NCI-H748 (cell line): Measurements from ENCODE around the gene RABL2A.
"Not testable (repeated sequence)": the region's sequence is repeated elsewhere in the genome, so short reads cannot be mapped to it uniquely, and the experiment has no call there.

Experiments used
- DNase-seq: peaks from one replicate; lab custom pipeline; 2025; ENCODE audit not compliant: unreplicated experiment; lab: John Stamatoyannopoulos, UW

RABL2A gene

DNA sequence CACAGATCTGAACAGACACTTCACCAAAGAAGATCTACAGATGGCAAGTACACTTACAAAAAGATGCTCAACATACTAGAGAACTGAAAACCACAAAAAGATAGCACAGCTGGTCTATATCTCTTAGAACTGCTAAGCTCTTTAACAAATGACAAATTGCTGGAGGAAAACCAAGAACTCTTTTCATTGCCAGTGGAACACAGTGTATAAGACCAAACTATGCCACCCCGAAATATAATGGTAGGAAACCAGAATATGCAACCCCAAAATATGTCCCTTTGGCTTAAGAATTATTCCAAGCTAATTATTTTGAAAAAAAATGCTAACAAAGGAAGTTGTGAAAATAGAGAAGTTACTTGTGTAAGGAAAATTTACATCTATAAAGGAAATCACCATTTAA lies 21.0 kb upstream of the RABL2A start:
- not testable (repeated sequence) for DNase-seq

DNA sequence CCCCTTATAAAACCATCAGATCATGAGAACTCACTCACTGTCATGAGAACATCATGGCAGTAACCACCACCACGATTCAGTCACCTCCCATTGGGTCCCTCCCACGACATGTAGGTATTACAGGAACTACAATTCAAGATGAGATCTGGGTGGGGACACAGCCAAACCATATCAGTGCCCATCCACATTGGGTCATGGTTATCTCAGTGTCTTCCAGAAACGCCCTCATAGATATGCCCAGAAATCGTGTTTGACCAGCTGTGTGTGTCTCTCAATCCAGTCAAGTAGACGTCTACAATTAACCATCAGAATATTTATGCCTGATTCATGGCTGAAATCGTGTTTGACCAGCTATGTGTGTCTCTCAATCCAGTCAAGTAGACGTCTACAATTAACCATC lies 17.2 kb upstream of the RABL2A start:
- not testable (repeated sequence) for DNase-seq

DNA sequence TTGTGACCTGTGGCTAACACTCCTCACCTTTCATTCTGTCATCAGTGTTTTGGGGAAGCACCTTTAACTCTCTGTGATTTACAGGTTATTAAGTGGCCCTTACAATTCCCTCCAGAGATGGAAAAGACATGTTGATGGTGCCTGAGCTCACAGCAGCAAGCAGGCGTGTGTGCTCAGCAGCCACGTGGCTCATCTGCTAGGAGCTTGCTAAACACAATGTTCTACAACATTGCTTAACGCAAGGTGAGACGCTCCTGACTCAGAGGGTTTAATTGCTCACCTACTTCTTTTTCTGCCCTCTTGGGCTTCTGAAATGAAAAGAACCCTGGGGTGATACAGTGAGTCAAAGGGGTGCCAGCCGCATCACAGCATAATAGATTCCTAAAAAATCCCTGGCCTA lies 6.1 kb upstream of the RABL2A start:
- not testable (repeated sequence) for DNase-seq

DNA sequence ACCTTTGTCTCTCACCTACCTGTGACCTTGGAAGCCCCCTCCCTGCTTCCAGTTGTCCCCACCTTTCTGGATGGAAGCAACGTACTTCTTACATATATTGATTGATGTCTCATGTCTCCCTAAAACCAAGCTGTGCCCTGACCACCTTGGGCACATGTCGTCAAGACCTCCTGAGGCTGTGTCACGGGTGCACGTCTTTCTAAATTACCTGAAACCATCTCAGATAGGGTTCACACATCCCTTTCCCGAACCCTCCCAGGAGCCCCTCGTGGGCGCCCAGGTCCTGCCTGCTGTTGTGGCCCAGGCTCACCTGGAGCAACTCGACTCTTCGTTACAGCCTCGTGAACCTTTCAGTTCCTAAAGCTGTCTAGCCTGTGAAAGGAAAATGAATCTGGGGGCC lies 1.2 kb upstream of the RABL2A start:
- DNase-seq, result not testable (repeated sequence)

DNA sequence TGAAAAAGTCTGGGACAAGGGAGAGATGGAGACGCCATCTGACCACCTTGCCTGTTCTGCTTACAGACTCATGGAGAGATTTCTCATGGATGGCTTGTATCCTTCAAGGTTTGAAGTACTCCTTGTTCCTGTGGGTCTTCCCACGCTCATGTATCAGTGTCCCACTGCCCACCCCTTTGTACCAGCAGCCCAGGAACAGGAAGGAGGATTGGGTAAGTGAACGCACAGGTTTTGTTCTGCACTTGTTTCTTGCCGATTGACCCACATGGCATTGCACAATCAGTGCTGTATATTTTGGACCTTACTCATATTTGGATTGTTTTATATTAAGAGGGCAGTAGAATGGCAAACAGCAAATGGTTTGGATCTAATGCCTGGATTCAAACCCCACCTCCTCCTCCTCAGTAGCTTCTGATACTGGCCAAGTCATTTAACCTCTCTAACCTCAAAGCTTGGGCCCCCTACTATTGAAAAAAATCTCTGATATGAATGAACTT lies 5.8 kb downstream of the RABL2A start:
- not testable (repeated sequence) for DNase-seq

DNA sequence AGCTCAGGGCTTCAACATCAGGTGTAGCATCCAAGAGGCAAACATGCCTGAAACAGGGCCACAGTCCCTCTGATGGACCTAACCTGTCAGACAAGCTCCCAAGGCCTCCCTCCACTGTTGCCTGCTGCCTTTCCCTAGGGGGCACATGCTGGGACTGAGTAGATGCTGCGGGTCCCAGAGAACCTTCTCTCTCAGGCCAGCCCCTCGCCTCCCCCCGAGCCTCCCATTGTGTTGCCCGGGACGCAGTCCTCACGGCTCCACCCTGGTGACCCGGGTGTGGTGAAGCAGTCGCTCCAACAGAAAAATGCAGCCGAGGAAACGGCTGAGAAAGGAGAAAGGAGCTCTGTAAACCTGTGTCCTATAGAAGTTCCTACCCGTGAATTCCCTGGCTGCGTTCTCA lies 8.3 kb downstream of the RABL2A start:
- not testable (repeated sequence) for DNase-seq

DNA sequence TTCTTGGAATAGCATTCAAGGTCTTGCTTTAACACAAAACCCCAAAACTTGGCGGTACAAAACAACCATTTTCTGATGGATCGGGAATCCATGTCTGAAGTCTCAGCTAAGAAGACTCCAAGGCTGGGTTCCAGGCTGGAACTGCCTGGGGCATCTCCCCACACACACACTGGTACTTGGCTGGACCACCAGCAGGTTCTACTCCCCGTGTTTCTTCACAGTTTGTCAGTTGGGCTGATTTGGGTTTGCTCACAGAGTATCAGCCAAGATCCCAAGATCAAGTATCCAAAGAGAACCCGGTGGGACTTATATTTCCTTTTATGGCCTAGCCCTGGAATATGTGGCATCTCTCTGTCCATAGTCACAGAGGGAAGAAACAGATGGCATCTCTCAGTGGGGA lies 9.2 kb downstream of the RABL2A start:
- not testable (repeated sequence) for DNase-seq

DNA sequence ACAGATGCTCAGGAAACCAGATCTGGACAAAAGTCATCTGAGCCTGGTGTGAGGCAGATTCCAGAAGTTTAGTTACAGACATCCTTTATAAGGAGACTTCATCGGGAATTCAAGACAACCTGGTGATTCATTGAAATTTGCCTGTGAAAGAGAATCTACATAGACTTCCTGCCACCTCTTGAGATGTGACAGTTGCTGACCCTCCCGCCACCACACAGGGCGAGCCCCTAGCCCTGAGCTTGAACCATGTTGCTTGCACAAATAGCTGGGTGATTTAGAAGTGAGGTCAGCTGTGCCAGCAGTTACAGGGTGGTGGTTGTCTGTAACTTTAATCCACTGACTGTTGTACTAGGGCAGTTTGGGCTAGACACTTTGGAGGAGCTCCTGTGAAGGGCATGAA lies 11.0 kb downstream of the RABL2A start:
- DNase-seq, result not testable (repeated sequence)

DNA sequence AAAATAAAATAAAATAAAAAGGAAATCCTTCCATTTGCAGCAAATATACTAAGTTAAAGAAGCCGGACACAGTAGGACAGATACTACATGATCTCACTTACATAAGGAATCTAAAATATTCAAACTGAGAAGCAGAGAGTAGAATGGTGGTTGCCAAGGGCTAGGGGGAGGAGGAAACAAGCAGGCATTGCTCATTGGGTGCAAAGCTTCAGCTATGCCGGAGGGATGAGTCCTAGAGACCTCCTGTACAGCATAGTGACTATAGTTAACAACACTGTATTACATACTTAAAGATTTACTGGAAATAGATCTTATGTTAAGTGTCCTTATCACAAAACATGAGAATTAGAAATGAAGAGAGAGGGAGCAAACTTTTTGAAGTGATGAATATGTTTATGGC lies 19.2 kb downstream of the RABL2A start:
- DNase-seq, result not testable (repeated sequence)

DNA sequence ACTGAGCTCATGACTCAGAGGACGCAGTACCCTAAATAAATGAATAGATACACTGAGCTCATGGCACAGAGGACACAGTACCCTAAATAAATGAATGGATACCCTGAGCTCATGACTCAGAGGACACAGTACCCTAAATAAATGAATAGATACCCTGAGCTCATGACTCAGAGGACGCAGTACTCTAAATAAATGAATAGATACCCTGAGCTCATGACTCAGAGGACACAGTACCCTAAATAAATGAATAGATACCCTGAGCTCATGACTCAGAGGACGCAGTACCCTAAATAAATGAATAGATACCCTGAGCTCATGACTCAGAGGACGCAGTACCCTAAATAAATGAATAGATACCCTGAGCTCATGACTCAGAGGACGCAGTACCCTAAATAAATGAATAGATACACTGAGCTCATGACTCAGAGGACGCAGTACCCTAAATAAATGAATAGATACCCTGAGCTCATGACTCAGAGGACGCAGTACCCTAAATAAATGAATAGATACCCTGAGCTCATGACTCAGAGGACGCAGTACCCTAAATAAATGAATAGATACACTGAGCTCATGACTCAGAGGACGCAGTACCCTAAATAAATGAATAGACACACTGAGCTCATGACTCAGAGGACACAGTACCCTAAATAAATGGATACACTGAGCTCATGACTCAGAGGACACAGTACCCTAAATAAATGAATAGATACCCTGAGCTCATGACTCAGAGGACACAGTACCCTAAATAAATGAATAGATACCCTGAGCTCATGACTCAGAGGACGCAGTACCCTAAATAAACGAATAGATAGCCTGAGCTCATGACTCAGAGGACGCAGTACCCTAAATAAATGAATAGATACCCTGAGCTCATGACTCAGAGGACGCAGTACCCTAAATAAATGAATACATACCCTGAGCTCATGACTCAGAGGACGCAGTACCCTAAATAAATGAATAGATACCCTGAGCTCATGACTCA lies 24.1 kb downstream of the RABL2A start:
- DNase-seq, result not testable (repeated sequence)

DNA sequence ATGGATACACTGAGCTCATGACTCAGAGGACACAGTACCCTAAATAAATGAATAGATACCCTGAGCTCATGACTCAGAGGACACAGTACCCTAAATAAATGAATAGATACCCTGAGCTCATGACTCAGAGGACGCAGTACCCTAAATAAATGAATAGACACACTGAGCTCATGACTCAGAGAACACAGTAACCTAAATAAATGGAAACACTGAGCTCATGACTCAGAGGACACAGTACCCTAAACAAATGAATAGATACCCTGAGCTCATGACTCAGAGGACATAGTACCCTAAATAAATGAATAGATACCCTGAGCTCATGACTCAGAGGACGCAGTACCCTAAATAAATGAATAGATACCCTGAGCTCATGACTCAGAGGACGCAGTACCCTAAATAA lies 25.5 kb downstream of the RABL2A start:
- not testable (repeated sequence) for DNase-seq

DNA sequence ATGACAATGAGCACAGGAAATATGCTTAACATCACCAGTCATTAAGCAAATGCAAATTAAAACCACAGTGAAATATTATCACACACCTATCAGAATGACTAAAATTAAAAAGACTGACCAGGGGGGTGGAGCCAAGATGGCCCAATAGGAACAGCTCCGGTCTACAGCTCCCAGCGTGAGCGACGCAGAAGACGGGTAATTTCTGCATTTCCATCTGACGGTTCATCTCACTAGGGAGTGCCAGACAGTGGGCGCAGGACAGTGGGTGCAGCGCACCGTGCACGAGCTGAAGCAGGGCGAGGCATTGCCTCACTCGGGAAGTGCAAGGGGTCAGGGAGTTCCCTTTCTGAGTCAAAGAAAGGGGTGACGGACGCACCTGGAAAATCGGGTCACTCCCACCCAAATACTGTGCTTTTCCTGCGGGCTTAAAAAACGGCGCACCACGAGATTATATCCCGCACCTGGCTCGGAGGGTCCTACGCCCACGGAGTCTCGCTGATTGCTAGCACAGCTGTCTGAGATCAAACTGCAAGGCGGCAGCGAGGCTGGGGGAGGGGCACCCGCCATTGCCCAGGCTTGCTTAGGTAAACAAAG lies 29.1 kb downstream of the RABL2A start:
- not testable (repeated sequence) for DNase-seq

DNA sequence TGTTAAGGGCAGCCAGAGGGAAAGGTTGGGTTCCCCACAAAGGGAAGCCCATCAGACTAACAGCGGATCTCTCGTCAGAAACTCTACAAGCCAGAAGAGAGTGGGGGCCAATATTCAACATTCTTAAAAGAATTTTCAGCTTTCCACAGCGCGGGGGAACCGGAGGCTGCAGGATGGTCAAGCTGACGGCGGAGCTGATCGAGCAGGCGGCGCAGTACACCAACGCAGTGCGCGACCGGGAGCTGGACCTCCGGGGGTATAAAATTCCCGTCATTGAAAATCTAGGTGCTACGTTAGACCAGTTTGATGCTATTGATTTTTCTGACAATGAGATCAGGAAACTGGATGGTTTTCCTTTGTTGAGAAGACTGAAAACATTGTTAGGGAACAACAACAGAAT lies 30.7 kb downstream of the RABL2A start:
- not testable (repeated sequence) for DNase-seq

DNA sequence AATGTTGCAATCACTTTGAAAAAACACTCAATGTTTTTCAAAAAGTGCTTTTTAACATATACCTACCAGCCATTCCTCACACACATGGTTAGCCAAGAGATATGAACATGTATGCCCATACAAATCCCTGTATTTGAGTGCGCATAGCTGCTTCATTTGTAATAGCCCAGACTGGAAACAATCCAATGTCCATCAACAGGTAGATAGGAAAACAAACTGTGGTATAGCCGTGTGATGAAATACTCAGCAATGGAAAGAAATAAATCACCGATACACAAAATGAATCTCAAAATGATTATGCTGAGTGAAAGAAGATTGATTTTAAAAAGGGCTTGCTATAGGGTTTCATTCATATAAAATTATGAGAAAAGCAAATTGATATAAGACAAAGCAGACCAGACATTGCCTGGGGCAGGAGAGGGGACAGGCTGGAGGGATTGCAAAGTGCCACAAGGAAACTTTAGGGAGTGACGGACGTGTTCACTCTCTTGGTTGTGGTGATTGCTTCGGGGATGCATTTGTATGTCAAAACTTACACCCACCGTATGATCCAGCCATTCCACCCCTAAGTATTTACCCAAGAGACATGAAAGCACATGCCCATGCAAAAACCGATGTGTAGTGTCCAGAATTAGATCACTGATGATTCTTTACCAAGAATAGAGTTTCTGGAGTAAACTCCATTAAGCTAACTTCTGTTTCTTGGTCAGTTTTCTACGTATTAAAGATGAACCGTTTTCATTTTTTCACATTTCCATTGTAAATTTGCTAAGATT lies 36.4 kb downstream of the RABL2A start:
- DNase-seq, result not testable (repeated sequence)

DNA sequence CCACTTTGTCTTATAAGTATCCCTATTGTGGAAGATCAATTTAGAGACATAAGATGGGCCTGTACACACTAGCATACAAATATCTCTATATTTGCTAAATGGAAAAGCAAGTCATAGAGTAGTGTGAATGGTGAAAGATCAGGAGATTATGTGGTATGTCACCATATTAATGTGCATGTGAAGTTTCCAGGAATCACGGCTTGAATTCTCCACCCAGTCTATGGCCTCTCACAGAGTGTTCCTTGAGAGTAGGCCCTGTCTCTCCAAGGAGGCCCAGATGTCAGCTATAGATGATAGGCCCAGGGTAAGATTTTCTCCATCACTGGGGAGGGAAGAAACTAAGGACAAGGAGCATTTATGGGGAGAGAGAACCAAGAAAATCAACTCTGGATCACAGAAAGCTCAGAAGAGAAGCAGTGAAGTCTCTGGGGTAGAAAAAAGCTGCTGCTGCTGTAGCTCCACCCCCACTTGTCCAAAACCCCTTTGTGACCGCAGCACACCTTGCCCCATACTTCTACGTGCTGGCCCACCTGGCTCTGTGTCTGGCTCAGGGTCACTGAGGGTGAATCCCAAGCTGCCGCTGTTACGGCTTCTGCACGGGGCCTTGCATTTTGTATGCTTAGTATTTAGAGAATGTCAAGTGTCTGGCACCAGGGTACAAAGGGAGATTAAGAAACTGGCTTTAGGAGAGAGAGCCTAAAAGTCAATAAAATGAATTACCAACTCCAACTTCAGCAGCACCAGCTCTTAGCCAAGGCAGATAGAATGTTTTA lies 37.9 kb downstream of the RABL2A start:
- not testable (repeated sequence) for DNase-seq

DNA sequence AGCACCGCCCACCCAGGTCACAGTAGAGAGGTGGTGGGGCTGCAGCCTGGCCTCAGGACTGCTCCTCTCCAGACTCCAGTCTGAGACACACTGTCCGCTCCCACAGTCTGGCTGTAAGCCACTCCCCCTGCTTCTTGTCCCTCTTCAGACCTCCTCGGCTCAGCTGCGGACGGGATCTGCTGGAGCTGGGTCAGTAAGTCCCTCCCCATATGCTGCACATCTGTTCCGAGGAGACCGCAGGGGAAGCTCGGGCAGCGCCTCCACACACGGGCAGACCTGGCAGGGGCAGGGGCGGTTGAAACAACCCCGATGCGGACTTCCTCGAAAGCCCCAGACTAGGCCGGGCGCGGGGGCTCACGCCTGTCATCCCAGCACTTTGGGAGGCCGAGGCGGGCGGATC lies 41.9 kb downstream of the RABL2A start:
- DNase-seq, result not testable (repeated sequence)

DNA sequence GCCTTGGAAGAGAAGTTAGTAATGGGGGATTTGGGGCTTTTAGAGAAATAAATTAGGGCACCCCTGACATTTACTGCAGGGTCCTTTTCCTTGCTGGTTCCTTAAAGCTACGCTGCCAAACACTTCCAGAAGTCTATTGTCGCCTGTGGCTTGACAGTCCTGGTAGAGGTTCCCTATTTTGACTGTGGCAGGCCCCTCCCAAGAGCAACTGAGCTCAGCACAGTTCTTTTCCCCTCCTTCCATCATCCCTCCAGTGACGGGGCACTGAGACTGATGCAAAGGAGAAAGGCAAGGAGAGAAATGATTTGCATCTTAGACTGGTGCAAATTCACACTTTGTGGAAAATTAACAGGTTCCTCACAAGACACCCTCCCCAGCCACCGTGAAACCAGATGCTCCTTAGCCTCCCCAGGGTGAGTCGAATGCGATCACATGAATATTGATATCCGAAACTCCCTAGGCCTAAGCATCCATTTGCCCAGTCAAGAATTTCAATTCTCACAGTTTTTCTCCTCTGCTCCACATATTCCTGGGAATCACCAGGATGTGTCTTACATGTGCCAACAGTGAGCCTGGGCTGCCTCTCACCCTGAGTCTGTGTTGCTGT lies 45.4 kb downstream of the RABL2A start:
- no peak for DNase-seq

DNA sequence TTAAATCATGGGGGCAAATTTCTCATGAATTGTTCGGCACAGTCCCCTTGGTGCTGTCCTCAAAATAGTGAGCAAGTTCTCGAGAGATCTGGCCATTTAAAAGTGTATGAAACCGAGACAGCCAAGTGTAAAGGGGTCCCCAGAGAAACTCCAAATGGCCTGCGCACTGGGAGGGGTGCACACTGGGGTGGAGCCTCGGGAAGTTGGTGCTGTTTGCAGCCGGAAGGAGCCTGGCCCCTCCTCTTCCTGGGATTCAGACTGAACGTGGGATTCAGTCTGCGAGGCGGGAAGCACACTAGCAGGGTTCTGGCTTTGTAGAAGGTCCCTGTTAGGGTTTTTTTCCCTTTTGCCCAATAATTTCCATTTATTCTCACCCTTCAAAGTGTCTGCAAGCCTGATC lies 48.8 kb downstream of the RABL2A start:
- no peak for DNase-seq

DNA sequence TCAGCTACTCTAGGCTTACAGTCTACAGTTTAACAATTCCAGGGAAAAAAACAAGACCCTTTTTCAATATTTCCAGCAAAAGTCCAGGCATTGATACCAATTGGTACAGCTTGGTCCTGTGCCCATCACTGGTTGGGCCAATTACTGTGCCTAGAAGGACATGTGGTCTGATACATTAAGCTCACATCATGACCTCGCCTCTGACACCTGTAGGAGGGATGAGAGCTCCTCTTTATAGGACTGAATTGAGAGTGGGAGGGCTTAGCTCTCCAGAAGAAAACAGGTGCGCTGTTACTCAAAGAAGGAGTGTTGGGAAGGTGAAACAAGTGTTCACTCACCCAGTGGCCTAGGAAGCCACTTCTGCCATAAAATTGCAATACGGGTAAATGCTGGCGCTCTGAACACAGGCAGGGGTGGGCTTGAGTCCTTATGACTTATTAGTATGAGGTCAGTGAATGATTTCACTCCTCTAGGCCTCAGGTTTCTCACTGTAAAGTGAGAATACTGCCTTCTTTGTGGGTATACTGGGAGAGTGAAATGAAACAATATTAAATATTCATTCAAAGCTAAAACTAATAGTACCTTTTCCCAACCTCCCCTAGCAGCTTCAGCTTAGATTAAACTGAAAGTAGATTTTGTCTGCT lies 49.7 kb downstream of the RABL2A start:
- no peak for DNase-seq

DNA sequence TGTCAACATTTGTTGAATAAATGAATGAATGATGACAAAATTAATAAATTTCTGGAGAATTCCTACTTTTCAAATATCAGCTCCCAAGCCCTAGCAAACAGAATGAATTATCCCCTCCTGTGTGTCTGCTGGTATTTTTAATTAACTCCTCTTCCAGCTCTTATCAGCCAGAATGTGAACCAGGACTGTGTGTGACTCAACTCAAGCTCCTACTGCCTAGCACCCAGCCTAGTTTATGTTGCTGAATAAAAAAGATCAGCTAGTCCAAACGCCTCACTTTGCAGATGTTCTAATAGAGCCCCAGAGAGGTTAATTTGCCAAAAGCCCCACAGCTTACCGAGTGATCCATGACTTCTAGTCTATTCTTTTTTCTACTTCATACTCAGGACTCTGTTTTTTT lies 50.3 kb downstream of the RABL2A start:
- no peak for DNase-seq
